Tibial nerve (tissue), 3 donors: Measurements from ENCODE around the gene CHPF.

ENCODE experiments used
- CTCF ChIP-seq, 5 experiments: fragments of 200-600 bp in 3 of 5; fragments of 450-650 bp in 2 of 5; sonication (generic) in 3 of 5; IDR thresholded peaks; one replicate each; pipeline ENCODE4 v1.5.1; 2016 to 2019; ENCODE audit warnings: antibody characterized with exemption in 5 of 5, mild to moderate bottlenecking in 3 of 5, moderate library complexity in 2 of 5
- POLR2A ChIP-seq, 2 donors: fragments of 450-650 bp; IDR thresholded peaks; one replicate each; pipeline ENCODE4 v1.6.1; 2017; ENCODE audit warnings: antibody characterized with exemption in 2 of 2, mild to moderate bottlenecking in 2 of 2, moderate library complexity in 2 of 2

- TF ChIP-seq CTCF (IDR thresholded peaks at IDR 0.05) = no peak
- TF ChIP-seq POLR2A (IDR thresholded peaks at IDR 0.05) = no peak
Measured at GRCh38 chr2:219551441-219552381, 8.1 kb upstream of the CHPF start.
